LNCAP (cell line): ENCODE data around the gene RAI2.

Experiments used
- CTCF ChIP-seq: fragments of 450-650 bp; IDR thresholded peaks from 2 replicates; pipeline ENCODE4 v1.5.1; 2017; ENCODE audit warnings: mild to moderate bottlenecking

Gene RAI2

GRCh38 chrX:17844236-17844635 lies 16.9 kb downstream of the RAI2 start:
- no peak for TF ChIP-seq CTCF

DNA sequence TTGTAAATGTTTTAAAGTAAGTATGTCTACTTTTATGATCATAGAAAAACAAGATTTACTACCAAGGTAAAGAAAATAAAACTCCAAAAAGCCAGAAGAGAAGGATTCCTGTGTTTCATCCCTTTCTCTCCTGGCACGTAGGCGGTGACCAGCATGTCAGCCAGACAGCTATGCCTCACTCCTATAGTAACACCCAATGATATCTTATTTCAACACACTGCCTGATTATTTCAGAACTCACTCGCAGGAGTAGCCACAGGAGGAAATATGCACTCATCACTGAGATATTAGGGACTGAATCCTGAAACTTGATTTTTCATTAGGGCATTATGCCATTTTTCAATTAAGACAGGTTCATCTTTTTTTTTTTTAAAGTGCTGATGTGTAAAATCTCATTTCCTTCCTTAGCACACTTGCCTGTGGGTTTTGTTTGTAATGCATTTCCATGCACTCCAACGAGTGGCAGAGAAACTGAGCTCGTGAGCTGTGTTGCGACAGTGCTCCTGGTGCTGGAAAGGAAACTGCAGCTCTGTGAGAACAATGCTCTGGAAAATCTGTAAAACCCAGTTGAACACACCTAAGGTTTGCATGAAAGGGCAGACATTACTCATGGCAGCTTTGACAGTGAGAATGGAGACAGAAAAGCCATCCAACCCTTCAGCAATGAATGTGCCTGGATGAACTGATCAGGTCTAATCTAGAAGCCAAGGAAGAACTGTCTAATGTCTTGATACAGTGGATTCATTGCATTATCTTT lies 18.2 kb downstream of the RAI2 start:
- no peak for TF ChIP-seq CTCF

- TF ChIP-seq CTCF, result 0 out of 2 replicates have a peak, but pooled peaks have one; percentile 11
Measured at GRCh38 chrX:17839269-17839668, 21.8 kb downstream of the RAI2 start.

GRCh38 chrX:17836830-17837229 lies 24.3 kb downstream of the RAI2 start:
- TF ChIP-seq CTCF, result no peak

DNA sequence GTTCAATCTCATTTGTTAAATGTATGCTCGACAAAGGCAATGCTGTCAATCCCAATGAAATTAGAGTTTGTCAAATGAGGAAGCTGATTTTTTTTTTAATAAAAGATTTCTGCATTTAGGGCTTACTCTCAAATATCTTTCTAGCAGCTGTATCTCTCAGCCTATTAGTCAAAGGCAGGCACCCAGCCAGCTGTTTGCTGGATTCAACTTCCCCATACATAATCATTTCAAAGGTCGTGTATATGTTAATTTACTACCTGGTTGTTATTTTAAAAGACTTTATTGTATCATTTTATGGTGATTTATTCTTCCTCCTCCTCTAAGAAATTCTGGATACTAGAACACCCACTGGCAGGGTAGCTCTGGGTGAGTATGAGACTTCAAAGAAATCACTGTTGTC lies 27.1 kb downstream of the RAI2 start:
- no peak for TF ChIP-seq CTCF

- no peak for TF ChIP-seq CTCF
Measured at GRCh38 chrX:17831255-17831654, 29.8 kb downstream of the RAI2 start.

DNA sequence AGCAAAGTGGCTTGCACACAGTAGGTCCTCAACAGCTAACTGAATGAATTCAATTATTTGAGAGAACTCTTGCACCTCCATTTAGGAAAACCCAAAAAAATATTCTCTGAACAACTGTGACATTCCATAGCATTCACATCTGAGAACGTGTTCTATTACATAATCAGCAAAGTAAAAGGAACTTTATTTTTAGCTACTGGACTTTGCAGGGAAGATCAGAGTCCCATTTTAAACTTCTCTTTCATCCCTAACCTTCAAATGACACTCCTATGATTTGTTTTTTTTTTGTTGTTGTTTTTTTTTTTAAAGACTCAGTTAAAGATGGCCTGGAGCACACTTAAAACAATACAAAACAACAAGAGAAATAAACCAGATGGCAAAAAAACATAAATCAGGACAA lies 30.9 kb downstream of the RAI2 start:
- no peak for TF ChIP-seq CTCF

DNA sequence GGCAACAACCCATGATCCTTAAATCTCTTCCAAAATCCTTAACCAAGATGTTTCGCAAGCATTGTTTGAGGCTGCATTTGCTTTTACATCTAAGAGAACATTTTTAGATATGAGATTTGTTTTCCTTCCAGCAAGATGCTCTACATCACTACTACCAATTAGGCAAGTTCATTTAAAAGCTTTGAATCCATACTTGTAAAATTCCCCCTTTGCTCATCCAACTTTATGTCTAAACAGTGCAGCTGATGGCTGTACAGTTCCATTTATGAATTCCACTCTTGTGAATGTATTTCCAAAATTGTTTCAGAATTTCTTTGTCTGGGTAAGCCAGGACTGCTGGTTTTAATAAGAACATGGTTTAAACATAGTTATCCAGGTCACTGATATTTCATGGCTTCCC lies 31.5 kb downstream of the RAI2 start:
- no peak for TF ChIP-seq CTCF
